HepG2 (cell line): ENCODE measurements around the gene SH2D3C. TPM values are rescaled to one million over a fixed set of nuclear protein-coding genes. Genes with fewer than 3 reads are reported as not detected.

Experiments
- ARNTL ChIP-seq: sonication (generic); formaldehyde crosslinking; IDR thresholded peaks from 2 replicates; pipeline ENCODE4 v1.4.0; 2020; ENCODE audit warnings: mild to moderate bottlenecking, missing genetic modification reagents
- ELF4 ChIP-seq: sonication (generic); formaldehyde crosslinking; IDR thresholded peaks from 2 replicates; pipeline ENCODE4 v1.5.0; 2020; ENCODE audit warnings: missing genetic modification reagents, mild to moderate bottlenecking, moderate library complexity, borderline replicate concordance
- ELK4 ChIP-seq: sonication (generic); formaldehyde crosslinking; IDR thresholded peaks from 2 replicates; pipeline ENCODE4 v1.9.0; 2021; ENCODE audit warnings: missing genetic modification reagents, borderline replicate concordance
- FOSL1 ChIP-seq: sonication (generic); formaldehyde crosslinking; IDR thresholded peaks from 2 replicates; pipeline ENCODE4 v1.9.0; 2021; ENCODE audit warnings: missing genetic modification reagents, borderline replicate concordance
- IRF9 ChIP-seq: sonication (generic); formaldehyde crosslinking; IDR thresholded peaks from 2 replicates; pipeline ENCODE4 v1.8.0; 2022; ENCODE audit warnings: missing genetic modification reagents, mild to moderate bottlenecking, borderline replicate concordance
- LRRFIP1 ChIP-seq: sonication (generic); formaldehyde crosslinking; conservative IDR thresholded peaks from 2 replicates; pipeline ENCODE4 v1.4.0; 2020; ENCODE audit warnings: missing genetic modification reagents
- MYNN ChIP-seq: sonication (generic); formaldehyde crosslinking; IDR thresholded peaks from 2 replicates; pipeline ENCODE4 v1.4.0; 2020; ENCODE audit warnings: mild to moderate bottlenecking, low read depth, missing genetic modification reagents
- SAFB2 ChIP-seq: sonication (generic); formaldehyde crosslinking; IDR thresholded peaks from 2 replicates; pipeline ENCODE4 v1.5.1; 2020; ENCODE audit warnings: missing genetic modification reagents, low read depth, mild to moderate bottlenecking, borderline replicate concordance
- STAG1 ChIP-seq: sonication (generic); formaldehyde crosslinking; IDR thresholded peaks from 2 replicates; pipeline ENCODE4 v1.4.0; 2020; ENCODE audit warnings: missing genetic modification reagents
- ZBTB42 ChIP-seq: sonication (generic); formaldehyde crosslinking; IDR thresholded peaks from 2 replicates; pipeline ENCODE4 v1.5.0; 2020; ENCODE audit warnings: mild to moderate bottlenecking, missing genetic modification reagents
- ZNF138 ChIP-seq: sonication (generic); formaldehyde crosslinking; IDR thresholded peaks from 2 replicates; pipeline ENCODE4 v1.5.0; 2020; ENCODE audit warnings: mild to moderate bottlenecking, low read depth, missing genetic modification reagents
- ZNF430 ChIP-seq: sonication (generic); formaldehyde crosslinking; IDR thresholded peaks from 2 replicates; pipeline ENCODE4 v1.9.0; 2021; ENCODE audit warnings: mild to moderate bottlenecking, missing genetic modification reagents
- ZNF513 ChIP-seq: sonication (generic); formaldehyde crosslinking; conservative IDR thresholded peaks from 2 replicates; pipeline ENCODE4 v1.5.0; 2020; ENCODE audit warnings: missing genetic modification reagents
- polyA plus RNA-seq, 8 experiments: library from polyadenylated mRNA; depleted of rRNA in 3 of 8; stranded (reverse) in 7 of 8; unstranded in 1 of 8; fragments of >200 nt; fragmentation: Illumina TruSeq in 4 of 8; extraction: Trizol in 4 of 8; gene quantifications; 2 replicates each; pipeline versions ENCODE4 v1.2.1 to v1.2.3, GENCODE V29; 2011 to 2016; ENCODE audit warnings: low read depth in 4 of 8, missing spikeins in 1 of 8, mixed read lengths in 1 of 8; ENCODE audit not compliant: insufficient read depth in 1 of 8
- total RNA-seq, 5 experiments: library from RNA; depleted of rRNA; stranded (reverse); fragments of >200 nt; fragmentation: Illumina TruSeq; extraction: Trizol; gene quantifications; 2 replicates each; pipeline ENCODE4 v1.2.3, GENCODE V29; 2016; ENCODE audit warnings: low read depth in 1 of 5
- TF ChIP-seq, protein P1 (sequence below): sonication (generic); formaldehyde crosslinking; IDR thresholded peaks from 2 replicates; pipeline ENCODE4 v1.4.0; 2020; ENCODE audit warnings: mild to moderate bottlenecking, low read depth, missing genetic modification reagents
- TF ChIP-seq, protein P2 (sequence below): sonication (generic); formaldehyde crosslinking; IDR thresholded peaks from 2 replicates; pipeline ENCODE4 v1.5.0; 2020; ENCODE audit warnings: mild to moderate bottlenecking, missing genetic modification reagents, moderate library complexity
- TF ChIP-seq, protein P3 (sequence below): sonication (generic); formaldehyde crosslinking; IDR thresholded peaks from 2 replicates; pipeline ENCODE4 v1.8.0; 2023; ENCODE audit warnings: mild to moderate bottlenecking, missing genetic modification reagents

Gene SH2D3C
- total and polyA plus RNA-seq, 2 of the 13 experiments (the other 11 are each of a cell fraction or from before 2014, with no cell fraction given), result not detected

GRCh38 chr9:127785933-127786772, 7.7 kb upstream of the SH2D3C start, which contains the start of gene CDK9 (continued):
- no peak for TF ChIP-seq ZBTB42 (CRISPR knock-in tag)
- TF ChIP-seq STAG1 (CRISPR knock-in tag), result no peak
- TF ChIP-seq FOSL1 (CRISPR knock-in tag), result no peak
- TF ChIP-seq ARNTL (CRISPR knock-in tag), result 0 out of 2 replicates have a peak, but pooled peaks have one; percentile 28
- TF ChIP-seq, protein P1, sequence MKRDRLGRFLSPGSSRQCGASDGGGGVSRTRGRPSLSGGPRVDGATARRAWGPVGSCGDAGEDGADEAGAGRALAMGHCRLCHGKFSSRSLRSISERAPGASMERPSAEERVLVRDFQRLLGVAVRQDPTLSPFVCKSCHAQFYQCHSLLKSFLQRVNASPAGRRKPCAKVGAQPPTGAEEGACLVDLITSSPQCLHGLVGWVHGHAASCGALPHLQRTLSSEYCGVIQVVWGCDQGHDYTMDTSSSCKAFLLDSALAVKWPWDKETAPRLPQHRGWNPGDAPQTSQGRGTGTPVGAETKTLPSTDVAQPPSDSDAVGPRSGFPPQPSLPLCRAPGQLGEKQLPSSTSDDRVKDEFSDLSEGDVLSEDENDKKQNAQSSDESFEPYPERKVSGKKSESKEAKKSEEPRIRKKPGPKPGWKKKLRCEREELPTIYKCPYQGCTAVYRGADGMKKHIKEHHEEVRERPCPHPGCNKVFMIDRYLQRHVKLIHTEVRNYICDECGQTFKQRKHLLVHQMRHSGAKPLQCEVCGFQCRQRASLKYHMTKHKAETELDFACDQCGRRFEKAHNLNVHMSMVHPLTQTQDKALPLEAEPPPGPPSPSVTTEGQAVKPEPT, result no peak
- TF ChIP-seq ZNF430 (CRISPR knock-in tag), result no peak
- TF ChIP-seq MYNN (CRISPR knock-in tag), result no peak
- TF ChIP-seq, protein P2, sequence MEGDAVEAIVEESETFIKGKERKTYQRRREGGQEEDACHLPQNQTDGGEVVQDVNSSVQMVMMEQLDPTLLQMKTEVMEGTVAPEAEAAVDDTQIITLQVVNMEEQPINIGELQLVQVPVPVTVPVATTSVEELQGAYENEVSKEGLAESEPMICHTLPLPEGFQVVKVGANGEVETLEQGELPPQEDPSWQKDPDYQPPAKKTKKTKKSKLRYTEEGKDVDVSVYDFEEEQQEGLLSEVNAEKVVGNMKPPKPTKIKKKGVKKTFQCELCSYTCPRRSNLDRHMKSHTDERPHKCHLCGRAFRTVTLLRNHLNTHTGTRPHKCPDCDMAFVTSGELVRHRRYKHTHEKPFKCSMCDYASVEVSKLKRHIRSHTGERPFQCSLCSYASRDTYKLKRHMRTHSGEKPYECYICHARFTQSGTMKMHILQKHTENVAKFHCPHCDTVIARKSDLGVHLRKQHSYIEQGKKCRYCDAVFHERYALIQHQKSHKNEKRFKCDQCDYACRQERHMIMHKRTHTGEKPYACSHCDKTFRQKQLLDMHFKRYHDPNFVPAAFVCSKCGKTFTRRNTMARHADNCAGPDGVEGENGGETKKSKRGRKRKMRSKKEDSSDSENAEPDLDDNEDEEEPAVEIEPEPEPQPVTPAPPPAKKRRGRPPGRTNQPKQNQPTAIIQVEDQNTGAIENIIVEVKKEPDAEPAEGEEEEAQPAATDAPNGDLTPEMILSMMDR, result peak; percentile 69
- no peak for TF ChIP-seq ZNF138 (CRISPR knock-in tag)
- TF ChIP-seq ELK4 (CRISPR knock-in tag), result no peak
- no peak for TF ChIP-seq ELF4 (CRISPR knock-in tag)
- no peak for TF ChIP-seq LRRFIP1 (CRISPR knock-in tag)
- TF ChIP-seq IRF9, result peak; percentile 33; the same call in 1 of the 2 replicates
- TF ChIP-seq, protein P3, sequence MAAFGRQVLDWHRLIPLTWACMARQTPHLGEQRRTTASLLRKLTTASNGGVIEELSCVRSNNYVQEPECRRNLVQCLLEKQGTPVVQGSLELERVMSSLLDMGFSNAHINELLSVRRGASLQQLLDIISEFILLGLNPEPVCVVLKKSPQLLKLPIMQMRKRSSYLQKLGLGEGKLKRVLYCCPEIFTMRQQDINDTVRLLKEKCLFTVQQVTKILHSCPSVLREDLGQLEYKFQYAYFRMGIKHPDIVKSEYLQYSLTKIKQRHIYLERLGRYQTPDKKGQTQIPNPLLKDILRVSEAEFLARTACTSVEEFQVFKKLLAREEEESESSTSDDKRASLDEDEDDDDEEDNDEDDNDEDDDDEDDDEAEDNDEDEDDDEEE (CRISPR knock-in tag), result no peak
- TF ChIP-seq ZNF513 (CRISPR knock-in tag), result no peak
- no peak for TF ChIP-seq SAFB2 (CRISPR knock-in tag)
